K562 (cell line): ENCODE data around the gene TRIO. TPM values are rescaled to one million over a fixed set of nuclear protein-coding genes. Genes with fewer than 3 reads are reported as not detected.

Source experiments
- BCL6 ChIP-seq: fragments of 250-450 bp; sonication (Bioruptor Pico); IDR thresholded peaks from 2 replicates; pipeline ENCODE4 v1.4.0; 2020
- HDAC3 ChIP-seq: fragments of 450-650 bp; IDR thresholded peaks from 2 replicates; pipeline ENCODE4 v1.6.1; 2018; ENCODE audit warnings: borderline replicate concordance, mild to moderate bottlenecking, moderate library complexity; ENCODE audit not compliant: partially characterized antibody
- MYC ChIP-seq, 2 experiments: fragments of 250-450 bp in 1 of 2; sonication (Bioruptor Pico) in 1 of 2; IDR thresholded peaks; 2 replicates each; pipeline versions ENCODE4 v1.5.1 to v1.6.1; 2012 to 2021; ENCODE audit warnings: low read depth in 2 of 2, borderline replicate concordance in 1 of 2, improper control_type of control experiment in 1 of 2, low read length in 1 of 2, mild to moderate bottlenecking in 1 of 2, moderate library complexity in 1 of 2
- POLR2B ChIP-seq: fragments of 450-650 bp; IDR thresholded peaks from 2 replicates; pipeline ENCODE4 v1.6.1; 2018; ENCODE audit warnings: low read depth; ENCODE audit not compliant: partially characterized antibody
- RFX1 ChIP-seq: fragments of 450-650 bp; IDR thresholded peaks from 2 replicates; pipeline ENCODE4 v1.6.1; 2016; ENCODE audit warnings: mild to moderate bottlenecking, moderate library complexity
- ZNF197 ChIP-seq: fragments of 200-800 bp; sonication (Bioruptor generic); IDR thresholded peaks from 2 replicates; pipeline ENCODE4 v1.6.1; 2016; ENCODE audit warnings: low read depth, missing genetic modification characterization, missing compliant biosample characterization
- ZNF589 ChIP-seq: fragments of 200-800 bp; sonication (Bioruptor generic); IDR thresholded peaks from 2 replicates; pipeline ENCODE4 v1.6.1; 2016; ENCODE audit warnings: low read depth, missing genetic modification characterization, missing compliant biosample characterization
- ZNF695 ChIP-seq: fragments of 450-650 bp; formaldehyde crosslinking; IDR thresholded peaks from 2 replicates; pipeline ENCODE4 v1.4.0; 2020; ENCODE audit warnings: mild to moderate bottlenecking, moderate library complexity
- polyA plus RNA-seq, 8 experiments: library from polyadenylated mRNA; depleted of rRNA in 4 of 8; stranded (reverse) in 5 of 8; unstranded in 3 of 8; fragments of >200 nt; fragmentation: Nextera tagmentation in 2 of 8; fragmentation: Illumina TruSeq in 1 of 8; extraction: Ambion mirVana in 2 of 8; extraction: Trizol in 1 of 8; gene quantifications; 2 replicates each; pipeline versions ENCODE4 v1.2.1 to v1.2.3, GENCODE V29; 2011 to 2014; ENCODE audit warnings: inconsistent platforms in 1 of 8, missing spikeins in 1 of 8
- total RNA-seq, 7 experiments: library from RNA; depleted of rRNA in 6 of 7; stranded (reverse); fragments of >200 nt in 6 of 7; fragmentation: Illumina TruSeq in 2 of 7; extraction: Trizol in 2 of 7; gene quantifications; 2 replicates each; pipeline versions ENCODE4 v1.2.1 to v1.2.3, GENCODE V29; 2011 to 2021; ENCODE audit warnings: low replicate concordance in 1 of 7
- TF ChIP-seq, protein P1 (sequence below): fragments of 250-450 bp; sonication (Bioruptor Pico); IDR thresholded peaks from 2 replicates; pipeline ENCODE4 v1.5.0; 2022; ENCODE audit warnings: mild to moderate bottlenecking

The TRIO gene
- total and polyA plus RNA-seq, 9 of the 15 experiments (the other 6 are each of a cell fraction or from before 2014, with no cell fraction given): 0.24 to 5.0 (median 1.1) TPM

GRCh38 chr5:14210729-14211128, 67.6 kb downstream of the TRIO start (continued):
- TF ChIP-seq ZNF589: no peak
- TF ChIP-seq, protein P1, sequence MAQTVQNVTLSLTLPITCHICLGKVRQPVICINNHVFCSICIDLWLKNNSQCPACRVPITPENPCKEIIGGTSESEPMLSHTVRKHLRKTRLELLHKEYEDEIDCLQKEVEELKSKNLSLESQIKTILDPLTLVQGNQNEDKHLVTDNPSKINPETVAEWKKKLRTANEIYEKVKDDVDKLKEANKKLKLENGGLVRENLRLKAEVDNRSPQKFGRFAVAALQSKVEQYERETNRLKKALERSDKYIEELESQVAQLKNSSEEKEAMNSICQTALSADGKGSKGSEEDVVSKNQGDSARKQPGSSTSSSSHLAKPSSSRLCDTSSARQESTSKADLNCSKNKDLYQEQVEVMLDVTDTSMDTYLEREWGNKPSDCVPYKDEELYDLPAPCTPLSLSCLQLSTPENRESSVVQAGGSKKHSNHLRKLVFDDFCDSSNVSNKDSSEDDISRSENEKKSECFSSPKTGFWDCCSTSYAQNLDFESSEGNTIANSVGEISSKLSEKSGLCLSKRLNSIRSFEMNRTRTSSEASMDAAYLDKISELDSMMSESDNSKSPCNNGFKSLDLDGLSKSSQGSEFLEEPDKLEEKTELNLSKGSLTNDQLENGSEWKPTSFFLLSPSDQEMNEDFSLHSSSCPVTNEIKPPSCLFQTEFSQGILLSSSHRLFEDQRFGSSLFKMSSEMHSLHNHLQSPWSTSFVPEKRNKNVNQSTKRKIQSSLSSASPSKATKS (CRISPR knock-in tag): no peak
- TF ChIP-seq BCL6 (CRISPR knock-in tag): no peak
- no peak for TF ChIP-seq ZNF695 (CRISPR knock-in tag)
- no peak for TF ChIP-seq POLR2B
- no peak for TF ChIP-seq RFX1
- TF ChIP-seq ZNF197 (CRISPR knock-in tag): no peak
- TF ChIP-seq MYC (IDR thresholded peaks at IDR 0.05; ENCODE audit: low read depth, low read length): no peak
- no peak for TF ChIP-seq MYC (CRISPR knock-in tag; IDR thresholded peaks at IDR 0.05; ENCODE audit: borderline replicate concordance, low read depth)
- no peak for TF ChIP-seq HDAC3
- TF ChIP-seq, all 486 proteins: peak for 0
